Stimulated activated CD4-positive, alpha-beta T cell treated with anti-CD3 and anti-CD28 coated beads, Interleukin-2, amount 100 ng/mL, for 4 hours (primary cell): ENCODE data around the gene STON2.
"Not testable (repeated sequence)": the region's sequence is repeated elsewhere in the genome, so short reads cannot be mapped to it uniquely, and the experiment has no call there.

Experiments
- DNase-seq: peaks from one replicate; pipeline ENCODE4 v3.0.0-alpha.2; 2020; ENCODE audit warnings: low read depth

STON2 gene

DNA sequence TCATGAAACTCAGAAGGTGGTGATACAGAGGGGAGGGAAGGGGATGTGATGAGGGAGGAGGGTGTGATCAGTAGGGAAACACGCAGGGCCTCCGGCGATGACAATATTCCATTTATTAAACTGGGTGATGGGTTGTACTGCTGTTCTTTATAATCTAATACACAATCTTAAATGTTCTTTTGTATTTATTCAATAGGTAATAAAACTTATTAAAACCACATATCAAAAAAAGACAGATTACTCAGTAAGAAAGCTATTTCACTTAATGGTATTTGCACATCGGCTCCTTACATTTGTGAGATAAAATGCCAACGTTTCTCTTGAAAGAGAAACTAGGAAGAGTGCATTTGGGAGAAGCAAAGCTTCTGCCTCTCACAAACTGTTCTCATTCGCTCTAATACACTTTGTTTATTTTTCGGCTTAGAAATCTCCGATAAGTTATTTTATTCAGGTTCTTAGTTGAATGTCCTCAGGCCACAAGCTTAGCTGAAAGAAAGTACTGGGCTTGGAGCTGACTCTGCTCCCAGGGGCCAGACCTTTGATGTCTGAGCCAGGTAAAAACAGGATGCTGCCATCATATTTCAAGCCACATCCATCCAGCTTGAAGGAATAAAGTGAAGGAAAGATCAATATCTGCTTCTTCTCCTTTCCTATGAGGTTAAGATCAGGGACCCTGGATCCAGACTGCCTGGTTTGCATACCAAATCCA, 17.5 kb downstream of the STON2 start:
- no peak for DNase-seq

- DNase-seq, result not testable (repeated sequence)
Observed at GRCh38 chr14:81380009-81380408, 20.1 kb downstream of the STON2 start.

DNA sequence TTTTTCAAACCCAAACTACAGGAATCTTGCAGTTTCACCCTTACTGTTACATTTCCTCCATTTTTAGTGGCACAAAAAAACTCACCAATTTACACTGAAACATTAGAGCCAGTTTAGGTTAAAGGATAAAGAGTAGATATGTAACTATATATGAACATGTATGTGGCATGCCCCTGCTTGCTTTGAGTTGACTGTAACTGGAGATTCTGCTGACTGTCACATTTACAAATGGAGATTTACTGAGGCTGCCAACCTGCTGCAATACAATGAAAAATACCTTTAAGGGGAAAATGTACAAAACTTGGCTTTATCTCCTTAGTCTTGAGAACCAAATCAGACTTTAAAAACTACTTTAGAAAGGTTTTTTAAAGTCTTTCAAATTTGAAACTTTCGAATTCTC, 28.3 kb downstream of the STON2 start:
- no peak for DNase-seq

- no peak for DNase-seq
Observed at GRCh38 chr14:81367563-81367962, 32.6 kb downstream of the STON2 start.

DNA sequence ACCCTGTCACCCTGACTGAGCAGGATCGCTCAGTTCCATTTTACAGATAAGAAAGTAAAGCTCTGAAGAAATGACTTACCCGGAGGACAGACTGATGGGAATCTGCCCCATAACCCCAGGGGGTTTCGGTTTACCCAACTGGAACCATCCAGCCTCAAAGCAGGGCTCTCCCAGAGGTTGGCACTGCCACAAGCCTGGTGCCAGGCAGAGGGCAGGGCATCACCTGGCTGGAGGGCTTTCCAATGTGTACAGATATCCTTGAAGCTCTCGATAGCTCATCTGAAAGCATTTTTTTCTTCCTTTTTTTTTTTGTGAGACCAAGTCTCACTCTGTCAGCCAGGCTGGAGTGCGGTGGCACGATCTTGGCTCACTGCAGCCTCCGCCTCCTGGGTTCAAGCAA, 33.2 kb downstream of the STON2 start:
- no peak for DNase-seq

DNA sequence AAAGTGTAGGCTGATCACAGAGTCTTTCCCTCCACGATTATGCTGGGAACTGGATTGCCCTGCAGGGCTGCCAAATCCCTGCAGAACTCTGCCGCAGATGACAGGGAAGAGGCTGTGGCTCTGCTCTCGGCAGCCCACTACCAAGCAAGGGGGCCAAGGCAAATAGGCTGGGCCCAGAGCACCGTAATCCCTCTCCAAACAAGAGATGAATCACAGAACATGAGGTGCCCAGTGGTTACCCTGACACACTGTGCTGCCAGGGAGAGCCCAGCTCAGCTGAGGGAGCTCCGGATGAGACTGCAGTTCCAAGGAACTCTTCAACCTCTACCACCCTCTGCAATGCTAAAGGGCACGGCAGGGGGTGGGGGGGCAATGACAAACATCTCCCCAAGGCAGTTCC, 33.9 kb downstream of the STON2 start:
- DNase-seq, result no peak

- no peak for DNase-seq
Observed at GRCh38 chr14:81363746-81364378, 36.3 kb downstream of the STON2 start.

DNA sequence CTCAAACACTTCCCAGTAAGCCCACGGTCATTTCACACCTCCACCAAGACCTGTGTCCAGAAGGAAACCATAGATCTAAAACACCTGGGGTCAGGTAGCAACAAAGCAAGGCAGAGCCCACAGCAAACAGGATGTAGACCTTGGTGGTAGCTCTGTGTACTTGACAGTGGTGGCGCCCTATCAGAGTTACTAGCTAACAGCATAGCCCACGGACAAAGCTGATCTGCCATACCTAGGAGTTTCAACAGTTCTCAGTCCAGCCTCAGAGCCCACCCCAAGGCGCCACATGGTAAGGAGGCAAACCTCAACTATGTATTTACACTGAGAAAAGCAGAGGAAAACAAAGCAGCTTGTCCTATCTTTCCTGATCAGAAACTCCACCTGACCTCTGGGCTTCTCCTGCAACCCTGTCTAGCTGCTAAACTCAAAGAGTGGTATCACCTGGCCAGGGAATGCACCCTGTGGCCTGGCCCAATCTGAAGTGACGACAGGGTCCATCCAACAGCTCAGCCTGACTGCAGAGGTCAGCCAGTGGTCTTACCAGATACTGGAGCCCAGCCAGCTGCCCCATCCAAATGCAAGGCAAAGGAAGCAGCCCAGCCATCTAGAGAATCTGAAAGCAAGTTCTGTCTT, 46.3 kb downstream of the STON2 start:
- no peak for DNase-seq

DNA sequence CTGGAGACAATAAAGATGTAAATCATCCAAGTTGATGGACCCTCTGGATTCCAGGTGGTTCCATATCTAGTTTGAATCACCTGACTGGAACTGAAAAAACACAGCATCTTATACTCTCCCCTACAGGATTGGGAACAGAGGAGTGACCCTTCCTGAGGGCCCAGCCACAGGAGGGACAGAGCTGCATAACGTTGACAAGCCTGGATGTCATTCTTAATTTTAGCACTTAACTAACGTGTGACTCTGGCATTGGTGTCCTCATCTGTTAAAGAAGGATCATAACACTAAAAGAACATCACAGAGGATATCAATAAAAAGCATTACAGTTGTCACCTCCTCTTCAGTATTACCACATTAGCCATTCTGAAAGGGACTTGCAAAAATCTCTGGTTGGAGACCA, 47.7 kb downstream of the STON2 start:
- DNase-seq, result no peak

- no peak for DNase-seq
Observed at GRCh38 chr14:81351205-81351604, 48.9 kb downstream of the STON2 start.

DNA sequence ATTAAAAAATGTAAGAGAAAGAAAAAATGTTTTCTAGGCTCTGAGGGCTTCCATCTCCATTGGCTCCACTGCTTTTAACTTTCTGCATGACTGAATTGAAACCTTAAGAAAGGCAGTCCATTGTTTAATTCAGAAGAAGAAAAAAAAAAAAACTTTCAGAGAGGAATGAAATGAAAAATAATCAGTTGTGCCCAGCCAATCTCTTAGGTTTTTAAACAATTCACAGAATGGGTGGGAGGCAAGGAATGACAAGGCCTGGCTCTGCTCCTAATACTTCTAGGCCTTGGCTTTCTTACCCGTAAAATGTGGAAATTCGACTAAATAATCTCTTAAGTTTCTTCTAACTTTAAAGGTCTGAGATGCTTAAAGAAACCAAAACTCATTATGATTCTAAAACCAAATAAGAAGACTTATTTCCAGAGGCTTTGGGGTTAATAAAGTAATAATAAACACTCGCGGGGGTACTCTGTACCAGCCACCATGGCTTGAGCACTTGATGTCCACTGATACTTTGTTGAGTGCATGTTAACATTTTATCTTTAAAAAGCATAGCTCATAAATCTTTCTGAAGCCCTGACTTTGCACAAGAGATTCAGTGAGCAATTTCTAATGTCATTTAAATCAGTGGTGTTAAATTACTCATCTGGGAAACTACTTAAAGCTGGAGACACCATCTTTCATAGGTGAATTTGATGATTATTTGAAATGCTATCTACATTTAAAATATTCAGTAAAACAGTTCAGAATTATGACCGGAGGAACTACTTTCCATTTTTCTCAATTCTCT, 49.6 kb downstream of the STON2 start:
- no peak for DNase-seq

- DNase-seq, result no peak
Observed at GRCh38 chr14:81348061-81348460, 52.1 kb downstream of the STON2 start.

DNA sequence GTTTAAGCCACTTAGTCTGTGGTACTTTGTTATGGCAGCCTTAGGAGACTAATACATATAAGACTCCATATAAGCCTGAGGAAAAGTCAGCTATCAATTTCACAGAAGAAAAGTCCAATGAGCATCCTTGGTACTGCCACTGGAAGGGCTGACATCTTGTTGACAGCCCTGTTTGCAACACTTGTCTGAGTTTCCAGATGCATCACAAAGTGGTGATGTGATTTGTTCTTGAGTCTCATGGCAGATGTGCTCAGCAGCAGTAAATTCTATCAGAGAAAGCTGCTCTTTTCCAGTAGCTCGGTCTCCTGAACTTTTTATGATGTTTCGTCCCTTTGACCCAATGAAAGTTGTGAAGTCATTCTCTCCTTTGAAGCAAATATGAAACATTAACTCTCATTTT, 54.3 kb downstream of the STON2 start:
- DNase-seq, result no peak

DNA sequence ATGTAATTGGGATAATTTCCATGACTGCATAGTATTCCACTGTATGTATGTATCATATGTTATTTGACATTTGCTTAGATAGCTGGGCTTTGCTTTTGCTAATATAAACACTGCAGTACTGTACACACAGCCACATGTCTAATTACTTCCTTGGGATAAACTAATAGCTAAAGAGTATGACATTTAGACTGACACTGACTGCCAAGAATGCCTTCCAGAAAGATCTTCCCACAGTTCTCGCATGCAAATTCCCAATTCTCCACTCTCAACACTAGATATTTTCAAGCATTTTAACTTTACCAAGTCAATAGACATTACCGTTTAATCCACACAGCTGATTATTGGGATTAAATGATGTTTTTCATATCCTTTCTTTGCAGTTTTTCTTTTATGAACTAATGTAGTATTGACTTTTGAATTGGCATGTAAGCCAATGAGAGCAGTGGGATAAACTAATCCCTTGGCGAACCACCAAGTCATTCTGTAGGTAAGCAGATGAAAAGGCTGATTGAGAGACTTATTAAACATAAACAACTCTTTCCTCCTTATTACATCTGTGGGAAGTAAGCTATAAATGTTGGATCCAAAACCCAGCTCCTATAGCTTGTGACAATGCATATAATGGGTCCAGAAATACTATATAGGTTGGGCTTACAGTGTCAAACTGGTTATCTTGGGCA, 55.5 kb downstream of the STON2 start:
- DNase-seq, result no peak

- DNase-seq, result no peak
Observed at GRCh38 chr14:81343701-81344100, 56.4 kb downstream of the STON2 start.

- DNase-seq, result no peak
Observed at GRCh38 chr14:81342850-81343580, 57.1 kb downstream of the STON2 start.

GRCh38 chr14:81341781-81342180, 58.3 kb downstream of the STON2 start:
- no peak for DNase-seq

- no peak for DNase-seq
Observed at GRCh38 chr14:81341370-81341769, 58.8 kb downstream of the STON2 start.

GRCh38 chr14:81340201-81340600, 59.9 kb downstream of the STON2 start:
- no peak for DNase-seq

- DNase-seq, result no peak
Observed at GRCh38 chr14:81337073-81337472, 63.1 kb downstream of the STON2 start.

- no peak for DNase-seq
Observed at GRCh38 chr14:81336009-81336408, 64.1 kb downstream of the STON2 start.
